HepG2 (cell line): ENCODE data around the gene MYO1E. TPM values are rescaled to one million over a fixed set of nuclear protein-coding genes. Genes with fewer than 3 reads are reported as not detected.

Source experiments
- ZNF460 ChIP-seq: sonication (generic); formaldehyde crosslinking; IDR thresholded peaks from 2 replicates; pipeline ENCODE4 v1.5.1; 2020; ENCODE audit warnings: missing genetic modification reagents, mild to moderate bottlenecking, borderline replicate concordance
- polyA plus RNA-seq, 8 experiments: library from polyadenylated mRNA; depleted of rRNA in 3 of 8; stranded (reverse) in 7 of 8; unstranded in 1 of 8; fragments of >200 nt; fragmentation: Illumina TruSeq in 4 of 8; extraction: Trizol in 4 of 8; gene quantifications; 2 replicates each; pipeline versions ENCODE4 v1.2.1 to v1.2.3, GENCODE V29; 2011 to 2016; ENCODE audit warnings: low read depth in 4 of 8, missing spikeins in 1 of 8, mixed read lengths in 1 of 8; ENCODE audit not compliant: insufficient read depth in 1 of 8
- total RNA-seq, 5 experiments: library from RNA; depleted of rRNA; stranded (reverse); fragments of >200 nt; fragmentation: Illumina TruSeq; extraction: Trizol; gene quantifications; 2 replicates each; pipeline ENCODE4 v1.2.3, GENCODE V29; 2016; ENCODE audit warnings: low read depth in 1 of 5
- TF ChIP-seq, protein P1 (sequence below), 2 experiments: sonication (generic) in 1 of 2; formaldehyde crosslinking in 1 of 2; IDR thresholded peaks; 2 replicates each; pipeline versions ENCODE4 v1.6.1 to v1.9.0; 2014 to 2022; ENCODE audit warnings: antibody characterized with exemption in 1 of 2, borderline replicate concordance in 1 of 2, inconsistent platforms in 1 of 2, low read depth in 1 of 2, missing genetic modification reagents in 1 of 2
- TF ChIP-seq, protein P2 (sequence below): sonication (generic); formaldehyde crosslinking; IDR thresholded peaks from 2 replicates; pipeline ENCODE4 v1.4.0; 2020; ENCODE audit warnings: mild to moderate bottlenecking, missing genetic modification reagents, borderline replicate concordance

Gene MYO1E
- total and polyA plus RNA-seq, 2 of the 13 experiments (the other 11 are each of a cell fraction or from before 2014, with no cell fraction given) = 15.7 to 25.1 TPM

DNA sequence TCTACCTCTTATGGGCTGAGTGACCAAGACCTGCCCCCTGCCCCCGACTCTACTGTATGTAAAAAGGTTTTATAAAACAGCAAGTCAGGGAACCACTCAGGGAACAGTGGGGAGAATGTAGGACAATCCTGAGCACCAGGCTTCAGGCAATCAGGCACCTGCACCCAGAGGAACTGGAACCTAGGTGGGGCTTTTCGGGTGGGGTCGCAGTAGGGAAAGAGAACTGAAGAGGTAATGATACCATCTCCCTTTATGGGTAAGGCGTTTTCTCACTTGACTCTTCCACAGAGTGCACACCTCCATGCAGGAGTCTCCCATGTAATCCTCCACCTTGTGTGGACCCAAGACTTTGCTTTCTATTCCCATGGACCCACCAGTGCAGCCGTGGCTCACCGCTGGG, 45.8 kb downstream of the MYO1E start (continued):
- TF ChIP-seq ZNF460 (CRISPR knock-in tag) = no peak
- TF ChIP-seq, protein P1, sequence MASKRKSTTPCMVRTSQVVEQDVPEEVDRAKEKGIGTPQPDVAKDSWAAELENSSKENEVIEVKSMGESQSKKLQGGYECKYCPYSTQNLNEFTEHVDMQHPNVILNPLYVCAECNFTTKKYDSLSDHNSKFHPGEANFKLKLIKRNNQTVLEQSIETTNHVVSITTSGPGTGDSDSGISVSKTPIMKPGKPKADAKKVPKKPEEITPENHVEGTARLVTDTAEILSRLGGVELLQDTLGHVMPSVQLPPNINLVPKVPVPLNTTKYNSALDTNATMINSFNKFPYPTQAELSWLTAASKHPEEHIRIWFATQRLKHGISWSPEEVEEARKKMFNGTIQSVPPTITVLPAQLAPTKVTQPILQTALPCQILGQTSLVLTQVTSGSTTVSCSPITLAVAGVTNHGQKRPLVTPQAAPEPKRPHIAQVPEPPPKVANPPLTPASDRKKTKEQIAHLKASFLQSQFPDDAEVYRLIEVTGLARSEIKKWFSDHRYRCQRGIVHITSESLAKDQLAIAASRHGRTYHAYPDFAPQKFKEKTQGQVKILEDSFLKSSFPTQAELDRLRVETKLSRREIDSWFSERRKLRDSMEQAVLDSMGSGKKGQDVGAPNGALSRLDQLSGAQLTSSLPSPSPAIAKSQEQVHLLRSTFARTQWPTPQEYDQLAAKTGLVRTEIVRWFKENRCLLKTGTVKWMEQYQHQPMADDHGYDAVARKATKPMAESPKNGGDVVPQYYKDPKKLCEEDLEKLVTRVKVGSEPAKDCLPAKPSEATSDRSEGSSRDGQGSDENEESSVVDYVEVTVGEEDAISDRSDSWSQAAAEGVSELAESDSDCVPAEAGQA (IDR thresholded peaks at IDR 0.05; ENCODE audit: low read depth) = no peak
- TF ChIP-seq, protein P1 (CRISPR knock-in tag; IDR thresholded peaks at IDR 0.05; ENCODE audit: borderline replicate concordance) = no peak
- TF ChIP-seq, protein P2, sequence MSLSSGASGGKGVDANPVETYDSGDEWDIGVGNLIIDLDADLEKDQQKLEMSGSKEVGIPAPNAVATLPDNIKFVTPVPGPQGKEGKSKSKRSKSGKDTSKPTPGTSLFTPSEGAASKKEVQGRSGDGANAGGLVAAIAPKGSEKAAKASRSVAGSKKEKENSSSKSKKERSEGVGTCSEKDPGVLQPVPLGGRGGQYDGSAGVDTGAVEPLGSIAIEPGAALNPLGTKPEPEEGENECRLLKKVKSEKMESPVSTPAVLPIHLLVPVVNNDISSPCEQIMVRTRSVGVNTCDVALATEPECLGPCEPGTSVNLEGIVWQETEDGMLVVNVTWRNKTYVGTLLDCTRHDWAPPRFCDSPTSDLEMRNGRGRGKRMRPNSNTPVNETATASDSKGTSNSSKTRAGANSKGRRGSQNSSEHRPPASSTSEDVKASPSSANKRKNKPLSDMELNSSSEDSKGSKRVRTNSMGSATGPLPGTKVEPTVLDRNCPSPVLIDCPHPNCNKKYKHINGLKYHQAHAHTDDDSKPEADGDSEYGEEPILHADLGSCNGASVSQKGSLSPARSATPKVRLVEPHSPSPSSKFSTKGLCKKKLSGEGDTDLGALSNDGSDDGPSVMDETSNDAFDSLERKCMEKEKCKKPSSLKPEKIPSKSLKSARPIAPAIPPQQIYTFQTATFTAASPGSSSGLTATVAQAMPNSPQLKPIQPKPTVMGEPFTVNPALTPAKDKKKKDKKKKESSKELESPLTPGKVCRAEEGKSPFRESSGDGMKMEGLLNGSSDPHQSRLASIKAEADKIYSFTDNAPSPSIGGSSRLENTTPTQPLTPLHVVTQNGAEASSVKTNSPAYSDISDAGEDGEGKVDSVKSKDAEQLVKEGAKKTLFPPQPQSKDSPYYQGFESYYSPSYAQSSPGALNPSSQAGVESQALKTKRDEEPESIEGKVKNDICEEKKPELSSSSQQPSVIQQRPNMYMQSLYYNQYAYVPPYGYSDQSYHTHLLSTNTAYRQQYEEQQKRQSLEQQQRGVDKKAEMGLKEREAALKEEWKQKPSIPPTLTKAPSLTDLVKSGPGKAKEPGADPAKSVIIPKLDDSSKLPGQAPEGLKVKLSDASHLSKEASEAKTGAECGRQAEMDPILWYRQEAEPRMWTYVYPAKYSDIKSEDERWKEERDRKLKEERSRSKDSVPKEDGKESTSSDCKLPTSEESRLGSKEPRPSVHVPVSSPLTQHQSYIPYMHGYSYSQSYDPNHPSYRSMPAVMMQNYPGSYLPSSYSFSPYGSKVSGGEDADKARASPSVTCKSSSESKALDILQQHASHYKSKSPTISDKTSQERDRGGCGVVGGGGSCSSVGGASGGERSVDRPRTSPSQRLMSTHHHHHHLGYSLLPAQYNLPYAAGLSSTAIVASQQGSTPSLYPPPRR (CRISPR knock-in tag) = no peak
